AG04449 (cell line): Measurements from ENCODE around the gene HDAC1.

Source experiments
- CTCF ChIA-PET: fragments of 350-600 bp; formaldehyde crosslinking; extraction: SDS; loops from one replicate; lab custom pipeline; 2021; ENCODE audit warnings: antibody characterized with exemption; lab: Yijun Ruan, JAX
- POLR2A ChIA-PET: fragments of 400-600, 350-600 bp; formaldehyde crosslinking; extraction: SDS; loops from one replicate; lab custom pipeline; 2020; ENCODE audit warnings: antibody characterized with exemption, inconsistent platforms; lab: Yijun Ruan, JAX
- DNase-seq: peaks from one replicate; pipeline ENCODE4 v3.0.0-alpha.2; 2010; ENCODE audit warnings: low read depth, low spot score
- H3K4me3 ChIP-seq: 2 replicates; pipeline ENCODE4 v1.5.1; 2011; ENCODE audit warnings: low read depth, mild to moderate bottlenecking, control low read depth, low read length
- TF ChIP-seq, protein P1 (sequence below): IDR thresholded peaks from one replicate; pipeline ENCODE4 v1.5.1; 2011; ENCODE audit warnings: mild to moderate bottlenecking, moderate library complexity, low read length, control low read depth, inconsistent platforms; ENCODE audit not compliant: insufficient read depth; ENCODE audit errors: missing control alignments

Gene HDAC1

DNA sequence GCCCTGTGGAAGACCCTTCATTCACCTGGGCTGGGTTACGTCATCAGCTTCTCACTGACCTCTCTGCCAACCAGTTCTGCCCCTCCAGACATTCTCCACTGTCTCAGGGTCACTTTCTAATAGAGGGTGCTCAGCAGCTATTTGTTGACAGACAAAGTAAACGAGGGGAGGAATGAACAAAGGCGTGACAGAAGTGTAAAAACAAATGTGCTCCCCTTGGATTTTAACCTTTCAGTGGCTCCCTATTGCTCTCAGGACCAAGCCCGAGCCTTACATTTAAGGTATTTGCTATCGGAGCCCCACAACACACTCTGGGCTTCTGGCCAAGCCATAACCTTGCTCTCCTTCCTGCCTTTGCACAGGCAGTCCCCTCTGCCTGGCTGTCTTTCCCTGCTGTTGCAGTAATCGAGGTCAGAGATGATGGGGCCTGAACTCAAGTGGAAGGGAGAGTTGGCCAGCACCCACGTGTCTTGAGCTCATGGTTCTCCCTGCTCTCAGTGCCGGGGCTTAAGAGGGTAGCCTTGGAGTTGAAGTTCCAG, 53.5 kb downstream of the HDAC1 start:
- TF ChIP-seq, protein P1, sequence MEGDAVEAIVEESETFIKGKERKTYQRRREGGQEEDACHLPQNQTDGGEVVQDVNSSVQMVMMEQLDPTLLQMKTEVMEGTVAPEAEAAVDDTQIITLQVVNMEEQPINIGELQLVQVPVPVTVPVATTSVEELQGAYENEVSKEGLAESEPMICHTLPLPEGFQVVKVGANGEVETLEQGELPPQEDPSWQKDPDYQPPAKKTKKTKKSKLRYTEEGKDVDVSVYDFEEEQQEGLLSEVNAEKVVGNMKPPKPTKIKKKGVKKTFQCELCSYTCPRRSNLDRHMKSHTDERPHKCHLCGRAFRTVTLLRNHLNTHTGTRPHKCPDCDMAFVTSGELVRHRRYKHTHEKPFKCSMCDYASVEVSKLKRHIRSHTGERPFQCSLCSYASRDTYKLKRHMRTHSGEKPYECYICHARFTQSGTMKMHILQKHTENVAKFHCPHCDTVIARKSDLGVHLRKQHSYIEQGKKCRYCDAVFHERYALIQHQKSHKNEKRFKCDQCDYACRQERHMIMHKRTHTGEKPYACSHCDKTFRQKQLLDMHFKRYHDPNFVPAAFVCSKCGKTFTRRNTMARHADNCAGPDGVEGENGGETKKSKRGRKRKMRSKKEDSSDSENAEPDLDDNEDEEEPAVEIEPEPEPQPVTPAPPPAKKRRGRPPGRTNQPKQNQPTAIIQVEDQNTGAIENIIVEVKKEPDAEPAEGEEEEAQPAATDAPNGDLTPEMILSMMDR, result no peak
- no peak for DNase-seq
- H3K4me3 ChIP-seq, result no peak overlapping the region
- ChIA-PET POLR2A (interaction anchor here (3.5 kb wide), 1 partner anchor 9 kb away, joined by 19 read pairs; the partner anchor contains the start of gene MARCKSL1), CTCF (interaction anchor here (1.2 to 1.4 kb wide), 3 partner anchors 9 to 56 kb away, joined by 3 read pairs; partner anchors contain the start of gene MARCKSL1)

DNA sequence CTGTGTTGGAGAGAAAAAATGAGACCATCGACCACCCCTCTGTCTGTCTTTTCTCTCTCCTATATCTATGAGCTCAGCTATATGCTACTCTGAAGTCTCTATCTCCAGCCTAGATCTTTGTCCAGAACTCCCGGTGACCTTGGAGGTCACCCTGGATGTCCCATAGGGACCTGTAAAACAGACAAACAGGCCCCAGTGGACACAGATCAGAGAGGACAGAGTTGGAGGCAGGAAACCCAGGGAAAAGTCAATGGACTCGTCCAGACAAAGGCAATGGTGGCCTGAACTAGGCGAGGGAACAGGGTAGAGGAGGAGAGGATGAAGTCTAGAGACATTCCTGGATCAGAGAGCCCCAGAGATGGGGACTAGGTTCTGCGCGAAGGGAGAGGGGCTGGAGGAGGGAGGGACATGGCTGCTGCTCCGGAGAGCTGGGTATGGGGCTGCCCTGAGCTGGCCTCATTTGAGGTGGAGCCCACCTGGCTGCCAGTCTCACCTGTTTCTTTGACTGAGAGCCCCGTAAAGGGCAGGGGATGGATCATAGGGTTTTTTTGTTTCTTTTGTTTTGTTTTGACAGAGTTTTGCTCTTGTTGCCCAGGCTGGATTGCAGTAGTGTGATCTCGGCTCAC, 54.8 kb downstream of the HDAC1 start:
- ChIA-PET CTCF (interaction anchor here (1.2 to 1.5 kb wide), 3 partner anchors 9 to 13 kb away, joined by 3 to 6 read pairs (median 3); partner anchors contain the start of gene MARCKSL1), POLR2A (interaction anchor here (3.5 kb wide), 1 partner anchor 11 kb away, joined by 19 read pairs; the partner anchor contains the start of gene MARCKSL1)
- H3K4me3 ChIP-seq, result no peak overlapping the region
- TF ChIP-seq, protein P1, result no peak
- no peak for DNase-seq

DNA sequence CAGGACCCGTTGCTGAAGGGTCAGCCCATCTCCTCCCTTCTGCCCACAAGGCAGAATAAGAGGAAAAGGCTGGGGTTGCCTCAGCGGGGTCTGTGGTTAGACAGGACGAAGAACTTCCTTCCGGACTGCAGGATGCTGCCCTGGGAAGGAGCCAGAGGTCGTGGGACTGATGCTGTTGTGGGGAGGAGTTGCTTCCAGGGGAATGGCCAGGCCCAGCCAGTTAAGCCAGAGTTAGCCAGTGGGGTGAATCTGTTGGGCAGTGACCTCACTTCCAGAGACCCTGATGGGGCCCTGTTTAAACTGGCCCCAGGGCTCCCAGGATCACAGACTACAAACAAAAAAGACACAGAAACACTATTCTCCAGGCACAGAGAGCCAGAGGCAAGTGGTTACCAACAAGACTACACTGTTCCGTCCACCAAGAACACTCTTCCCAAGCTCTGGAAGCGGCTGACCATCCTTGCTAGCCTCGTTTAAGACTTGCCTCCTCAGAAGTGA, 57.4 kb downstream of the HDAC1 start:
- TF ChIP-seq, protein P1, result no peak
- no peak overlapping the region for H3K4me3 ChIP-seq
- POLR2A ChIA-PET, result interaction anchor here (1.1 kb wide), 1 partner anchor 13 kb away, joined by 3 read pairs; the partner anchor contains the start of gene MARCKSL1
- DNase-seq, result no peak
- CTCF ChIA-PET, result no interaction called here

DNA sequence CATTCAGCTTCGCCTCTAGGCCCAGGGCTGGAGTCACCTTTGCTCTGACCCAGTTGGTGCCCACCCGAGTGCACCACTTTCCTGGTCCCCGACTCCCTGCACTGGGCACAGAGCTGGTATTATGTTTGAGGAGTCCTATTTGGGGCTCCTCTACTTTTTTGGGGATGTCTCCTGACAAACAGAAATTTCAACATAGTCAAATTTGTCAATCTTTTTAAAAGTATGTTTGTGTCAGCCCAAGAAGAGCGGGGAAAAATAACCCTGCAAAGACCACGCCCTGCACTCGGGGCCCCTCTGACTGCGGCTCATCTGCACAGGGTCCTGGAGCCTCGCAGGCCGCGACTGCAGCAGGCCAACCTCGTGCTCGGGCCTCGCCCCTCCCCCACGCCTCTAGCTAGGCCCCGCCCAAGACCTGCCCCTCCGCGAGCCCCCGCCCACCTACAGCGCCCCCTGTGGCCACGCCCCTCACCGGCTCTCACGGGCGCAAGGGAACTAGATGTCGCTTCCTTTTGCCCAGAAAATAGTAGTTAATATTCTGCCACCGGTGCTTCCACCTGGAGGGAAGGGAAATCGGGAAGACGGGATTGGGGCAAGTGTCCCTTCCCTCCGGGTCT, 59.0 kb downstream of the HDAC1 start:
- peak overlapping the region; percentile 71 for H3K4me3 ChIP-seq
- ChIA-PET POLR2A (interaction anchor here (0.7 to 5.6 kb wide), 4 partner anchors 15 to 150 kb away, joined by 3 to 38 read pairs (median 4); partner anchors contain the start of genes DCDC2B, IQCC and MARCKSL1), CTCF (interaction anchor here (0.6 to 3.8 kb wide), 5 partner anchors 9 to 135 kb away, joined by 3 to 26 read pairs (median 4); partner anchors contain the start of gene MARCKSL1)
- TF ChIP-seq, protein P1, result peak; percentile 61
- DNase-seq, result no peak

DNA sequence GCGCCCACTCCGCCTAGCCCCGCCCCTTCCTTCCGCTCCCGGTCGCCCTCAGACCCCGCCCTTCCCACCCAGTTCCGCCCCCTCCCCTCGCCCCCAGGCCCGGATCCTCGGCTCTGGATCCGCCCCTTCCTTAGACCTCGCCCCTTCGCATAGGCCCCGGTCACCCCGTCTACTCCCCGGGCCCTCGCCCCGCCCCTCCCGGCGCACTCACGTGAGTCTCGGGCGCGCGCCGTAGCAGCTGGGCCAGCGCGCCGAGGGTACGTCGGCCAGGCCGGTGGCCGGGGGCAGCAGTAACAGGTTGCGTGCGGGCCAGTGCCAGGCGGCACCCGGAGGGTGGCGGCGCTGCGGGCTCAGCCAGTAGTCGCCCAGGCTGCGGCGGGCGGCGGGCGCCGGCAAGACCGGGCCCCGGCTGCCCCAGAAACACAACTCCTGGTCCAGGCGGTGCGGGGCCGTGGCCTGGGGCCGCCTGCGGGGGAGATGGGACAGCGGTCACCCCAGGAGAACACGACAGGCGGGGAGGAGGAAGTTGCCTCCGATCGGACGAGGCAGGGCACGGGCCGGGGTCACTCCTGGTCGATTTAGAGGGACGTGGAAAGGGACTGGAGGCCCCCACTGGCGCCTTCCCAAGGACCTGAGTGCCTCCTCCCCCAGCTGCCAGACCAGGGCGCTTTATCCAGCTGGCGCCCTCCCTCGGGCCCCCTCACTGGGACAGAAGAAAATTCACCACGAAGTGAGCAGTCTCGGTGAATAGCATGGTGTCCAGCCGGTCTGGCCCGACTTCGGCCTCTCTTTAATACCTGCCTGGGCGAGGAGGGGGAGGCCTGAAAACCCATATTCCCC, 59.7 kb downstream of the HDAC1 start:
- TF ChIP-seq, protein P1, result peak; percentile 8
- peak overlapping the region; percentile 71 for H3K4me3 ChIP-seq
- ChIA-PET POLR2A (interaction anchor here (0.7 to 5.6 kb wide), 4 partner anchors 15 to 151 kb away, joined by 3 to 38 read pairs (median 4); partner anchors contain the start of genes DCDC2B, IQCC and MARCKSL1), CTCF (interaction anchor here (1.0 to 3.8 kb wide), 4 partner anchors 15 to 136 kb away, joined by 3 to 26 read pairs (median 10); partner anchors contain the start of gene MARCKSL1)
- DNase-seq, result peak; percentile 44
